ENCODE data around the gene PGLYRP1. TPM values are rescaled to one million over a fixed set of nuclear protein-coding genes. Genes with fewer than 3 reads are reported as not detected.

Gene PGLYRP1
- total RNA-seq, 1 experiment from 2014 or later: not detected

DNA sequence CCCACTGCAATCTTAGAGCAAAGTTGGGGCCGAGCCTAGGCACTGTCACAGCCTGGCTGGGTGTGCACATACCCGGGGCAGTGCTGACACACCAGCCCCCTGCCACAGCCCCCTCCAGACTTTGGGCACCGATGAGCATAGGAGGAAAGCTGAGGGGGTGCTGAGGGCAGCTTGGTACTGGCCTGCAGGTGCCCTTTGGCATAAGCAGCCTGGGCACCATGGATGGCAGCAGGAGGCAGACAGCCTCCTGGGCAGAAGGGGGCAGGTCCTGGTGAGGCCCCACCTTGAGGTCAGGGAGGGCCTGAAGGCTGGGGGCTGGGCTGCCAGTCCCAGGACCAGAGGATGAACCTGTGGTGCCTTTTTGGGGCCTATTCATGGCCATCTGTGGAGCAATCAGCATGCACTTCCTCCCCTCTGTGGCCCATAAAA is 9.8 kb upstream of the PGLYRP1 start:
- Histone ChIP-seq H3K4me2 (ENCODE audit: insufficient read depth, insufficient read length, low read length) (no peak overlapping the region), H3K4ac (ENCODE audit: low read depth, low read length) (no peak overlapping the region), H4K20me1 (ENCODE audit: control insufficient read depth, insufficient read depth, insufficient read length) (no peaks in the 10 kb centered on the region), H2AFZ (ENCODE audit: low read length) (no peak overlapping the region), H3K79me2 (ENCODE audit: insufficient read depth, low read length) (no peaks in the 10 kb centered on the region), H3K56ac (ENCODE audit: insufficient read length, low read depth, low read length) (no peak overlapping the region), H4K91ac (ENCODE audit: insufficient read length, low read depth, low read length) (no peak overlapping the region), H2BK15ac (ENCODE audit: low read depth, low read length) (no peak overlapping the region), H4K5ac (ENCODE audit: insufficient read length, low read depth, low read length) (no peak overlapping the region), H2BK5ac (ENCODE audit: insufficient read length, low read length) (no peak overlapping the region), H3K9me3 (ENCODE audit: control insufficient read depth, low read depth, low read length) (no peaks in the 10 kb centered on the region), H3K27ac (ENCODE audit: insufficient read length, low read depth, low read length) (no peak overlapping the region), H4K8ac (replicated peaks; ENCODE audit: insufficient read length, low read depth, low read length) (no peak overlapping the region), H3K14ac (ENCODE audit: insufficient read depth, low read length) (no peak overlapping the region), H3K23me2 (ENCODE audit: insufficient read length, low read depth, low read length, poor library complexity, severe bottlenecking) (no peaks in the 10 kb centered on the region), H2BK12ac (ENCODE audit: insufficient read length, low read depth, low read length) (no peak overlapping the region), H2BK20ac (ENCODE audit: low read depth, low read length, poor library complexity, severe bottlenecking) (no peak overlapping the region), H2BK120ac (ENCODE audit: low read depth, low read length, poor library complexity, severe bottlenecking) (no peak overlapping the region), H3K79me1 (ENCODE audit: insufficient read depth, low read depth, low read length, poor library complexity, severe bottlenecking) (no peaks in the 10 kb centered on the region), H3K23ac (ENCODE audit: insufficient read length, low read depth, low read length) (no peak overlapping the region), H3K9ac (ENCODE audit: extremely low read depth, insufficient read length, low read length) (no peak overlapping the region), H3K27me3 (ENCODE audit: insufficient read depth, low read length) (no peaks in the 10 kb centered on the region), H2AK5ac (ENCODE audit: insufficient read length, low read length) (no peak overlapping the region), H3K18ac (ENCODE audit: insufficient read length, low read depth, low read length) (no peak overlapping the region), H3K4me1 (ENCODE audit: insufficient read depth, low read length) (no peaks in the 10 kb centered on the region), H3T11ph (ENCODE audit: low read length) (no peak overlapping the region)
- Mint-ChIP-seq H3K9me3 (peaks cover 7 to 9% of the 10 kb centered on the region in 2 experiments; a peak in 4 of 5 replicates), H3K27me3 (ENCODE audit: low read depth) (peaks cover 8% of the 10 kb centered on the region), H3K4me3 (no peak overlapping the region), H3K36me3 (ENCODE audit: insufficient read depth in 1 of 3, low read depth in 3 of 3) (peaks cover 0 to 4% (median 0%) of the 10 kb centered on the region in 3 experiments; a peak in 3 of 7 replicates), H3K27ac (no peak overlapping the region), H3K4me1 (peaks cover 3 to 7% of the 10 kb centered on the region in 2 experiments)
- no CpG with 5 or more reads among the region's 3 CpGs for WGBS (ENCODE audit: extremely low coverage, insufficient read length, low lambda C conversion rate)
- TF ChIP-seq, protein P1, sequence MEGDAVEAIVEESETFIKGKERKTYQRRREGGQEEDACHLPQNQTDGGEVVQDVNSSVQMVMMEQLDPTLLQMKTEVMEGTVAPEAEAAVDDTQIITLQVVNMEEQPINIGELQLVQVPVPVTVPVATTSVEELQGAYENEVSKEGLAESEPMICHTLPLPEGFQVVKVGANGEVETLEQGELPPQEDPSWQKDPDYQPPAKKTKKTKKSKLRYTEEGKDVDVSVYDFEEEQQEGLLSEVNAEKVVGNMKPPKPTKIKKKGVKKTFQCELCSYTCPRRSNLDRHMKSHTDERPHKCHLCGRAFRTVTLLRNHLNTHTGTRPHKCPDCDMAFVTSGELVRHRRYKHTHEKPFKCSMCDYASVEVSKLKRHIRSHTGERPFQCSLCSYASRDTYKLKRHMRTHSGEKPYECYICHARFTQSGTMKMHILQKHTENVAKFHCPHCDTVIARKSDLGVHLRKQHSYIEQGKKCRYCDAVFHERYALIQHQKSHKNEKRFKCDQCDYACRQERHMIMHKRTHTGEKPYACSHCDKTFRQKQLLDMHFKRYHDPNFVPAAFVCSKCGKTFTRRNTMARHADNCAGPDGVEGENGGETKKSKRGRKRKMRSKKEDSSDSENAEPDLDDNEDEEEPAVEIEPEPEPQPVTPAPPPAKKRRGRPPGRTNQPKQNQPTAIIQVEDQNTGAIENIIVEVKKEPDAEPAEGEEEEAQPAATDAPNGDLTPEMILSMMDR (conservative IDR thresholded peaks at IDR 0.05): no peak
- no peak for DNase-seq
